H1 (cell line): Measurements from ENCODE around the gene KIN. TPM values are rescaled to one million over a fixed set of nuclear protein-coding genes. Genes with fewer than 3 reads are reported as not detected.

ENCODE experiments used
- ASH2L ChIP-seq: fragments of 200-600, 300-600 bp; sonication (generic); IDR thresholded peaks from one replicate; pipeline ENCODE4 v1.7.1; 2017; ENCODE audit warnings: low read length
- ATF2 ChIP-seq: IDR thresholded peaks from 2 replicates; pipeline ENCODE4 v1.6.1; 2012; ENCODE audit warnings: low read length, inconsistent platforms
- BCL11A ChIP-seq, 2 experiments: IDR thresholded peaks; one replicate each; pipeline ENCODE4 v1.6.1; 2011; ENCODE audit warnings: low read depth in 2 of 2, low read length in 2 of 2, mild to moderate bottlenecking in 2 of 2
- CTBP2 ChIP-seq: IDR thresholded peaks from 2 replicates; pipeline ENCODE4 v1.7.0; 2011; ENCODE audit warnings: borderline replicate concordance, mild to moderate bottlenecking, moderate library complexity, mixed read lengths, low read length; ENCODE audit not compliant: insufficient read depth, insufficient read length
- GABPA ChIP-seq: IDR thresholded peaks from 2 replicates; pipeline ENCODE4 v1.6.1; 2011; ENCODE audit warnings: mild to moderate bottlenecking, low read length, moderate library complexity, borderline replicate concordance; ENCODE audit not compliant: insufficient read depth
- KDM1A ChIP-seq: fragments of 200-600, 300-600 bp; sonication (generic); IDR thresholded peaks from 2 replicates; pipeline ENCODE4 v1.7.1; 2016; ENCODE audit warnings: mild to moderate bottlenecking, low read length, borderline replicate concordance
- MAFK ChIP-seq: IDR thresholded peaks from 2 replicates; pipeline ENCODE4 v1.6.1; 2012; ENCODE audit warnings: low read depth, mild to moderate bottlenecking, improper control_type of control experiment, low read length
- SP1 ChIP-seq: IDR thresholded peaks from 2 replicates; pipeline ENCODE4 v1.6.1; 2011; ENCODE audit warnings: low read depth, low read length
- SP2 ChIP-seq: IDR thresholded peaks from 2 replicates; pipeline ENCODE4 v1.6.1; 2012; ENCODE audit warnings: mild to moderate bottlenecking, low read length, inconsistent platforms
- TAF1 ChIP-seq: IDR thresholded peaks from 2 replicates; pipeline ENCODE4 v1.6.1; 2011; ENCODE audit warnings: mild to moderate bottlenecking, low read depth, low read length
- polyA plus RNA-seq, 7 experiments: library from polyadenylated mRNA; depleted of rRNA in 3 of 7; stranded (reverse) in 5 of 7; unstranded in 2 of 7; fragments of >200 nt in 5 of 7; fragments of 200-250 nt in 2 of 7; gene quantifications; 1 replicate in 5 of 7; 2 replicates in 1 of 7; 4 replicates in 1 of 7; pipeline versions ENCODE4 v1.2.1 to v1.2.3, GENCODE V29; 2011 to 2013; ENCODE audit warnings: missing spikeins in 2 of 7, mixed read lengths in 2 of 7
- total RNA-seq: library from RNA; stranded (reverse); fragmentation: NEBNext Ultra II Directional; extraction: Animal tissue kit (Norgen Biotek cat#: 25700); gene quantifications from 2 replicates; pipeline ENCODE4 v1.2.1, GENCODE V29; 2021
- TF ChIP-seq, protein P1 (sequence below): fragments of 300-600 bp; sonication (generic); IDR thresholded peaks from 2 replicates; pipeline ENCODE4 v1.7.1; 2012; ENCODE audit warnings: low read length, moderate library complexity, mild to moderate bottlenecking, inconsistent platforms; ENCODE audit not compliant: insufficient replicate concordance

The KIN gene
- total and polyA plus RNA-seq, 2 of the 8 experiments (the other 6 are each of a cell fraction or from before 2014, with no cell fraction given) = 3.7 to 16.5 TPM

DNA sequence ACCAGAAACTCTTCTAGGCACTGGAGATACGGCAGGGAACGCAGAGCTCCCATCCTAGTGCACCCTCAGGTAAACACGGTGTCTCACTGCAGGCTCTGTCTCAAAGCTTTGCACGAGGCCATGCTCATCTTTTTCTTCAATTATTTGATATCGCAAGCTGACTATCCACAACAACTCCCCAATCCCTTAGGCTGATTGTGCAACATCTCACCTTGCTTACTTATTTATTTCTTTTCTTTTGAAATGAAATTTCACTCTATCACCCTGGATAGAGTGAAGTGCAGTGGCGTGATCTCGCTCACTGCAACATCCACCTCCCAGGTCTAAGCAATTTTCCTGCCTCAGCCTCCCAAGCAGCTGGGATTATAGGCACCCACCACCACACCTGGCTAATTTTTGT is 72.3 kb downstream of the KIN start (continued):
- TF ChIP-seq, protein P1, sequence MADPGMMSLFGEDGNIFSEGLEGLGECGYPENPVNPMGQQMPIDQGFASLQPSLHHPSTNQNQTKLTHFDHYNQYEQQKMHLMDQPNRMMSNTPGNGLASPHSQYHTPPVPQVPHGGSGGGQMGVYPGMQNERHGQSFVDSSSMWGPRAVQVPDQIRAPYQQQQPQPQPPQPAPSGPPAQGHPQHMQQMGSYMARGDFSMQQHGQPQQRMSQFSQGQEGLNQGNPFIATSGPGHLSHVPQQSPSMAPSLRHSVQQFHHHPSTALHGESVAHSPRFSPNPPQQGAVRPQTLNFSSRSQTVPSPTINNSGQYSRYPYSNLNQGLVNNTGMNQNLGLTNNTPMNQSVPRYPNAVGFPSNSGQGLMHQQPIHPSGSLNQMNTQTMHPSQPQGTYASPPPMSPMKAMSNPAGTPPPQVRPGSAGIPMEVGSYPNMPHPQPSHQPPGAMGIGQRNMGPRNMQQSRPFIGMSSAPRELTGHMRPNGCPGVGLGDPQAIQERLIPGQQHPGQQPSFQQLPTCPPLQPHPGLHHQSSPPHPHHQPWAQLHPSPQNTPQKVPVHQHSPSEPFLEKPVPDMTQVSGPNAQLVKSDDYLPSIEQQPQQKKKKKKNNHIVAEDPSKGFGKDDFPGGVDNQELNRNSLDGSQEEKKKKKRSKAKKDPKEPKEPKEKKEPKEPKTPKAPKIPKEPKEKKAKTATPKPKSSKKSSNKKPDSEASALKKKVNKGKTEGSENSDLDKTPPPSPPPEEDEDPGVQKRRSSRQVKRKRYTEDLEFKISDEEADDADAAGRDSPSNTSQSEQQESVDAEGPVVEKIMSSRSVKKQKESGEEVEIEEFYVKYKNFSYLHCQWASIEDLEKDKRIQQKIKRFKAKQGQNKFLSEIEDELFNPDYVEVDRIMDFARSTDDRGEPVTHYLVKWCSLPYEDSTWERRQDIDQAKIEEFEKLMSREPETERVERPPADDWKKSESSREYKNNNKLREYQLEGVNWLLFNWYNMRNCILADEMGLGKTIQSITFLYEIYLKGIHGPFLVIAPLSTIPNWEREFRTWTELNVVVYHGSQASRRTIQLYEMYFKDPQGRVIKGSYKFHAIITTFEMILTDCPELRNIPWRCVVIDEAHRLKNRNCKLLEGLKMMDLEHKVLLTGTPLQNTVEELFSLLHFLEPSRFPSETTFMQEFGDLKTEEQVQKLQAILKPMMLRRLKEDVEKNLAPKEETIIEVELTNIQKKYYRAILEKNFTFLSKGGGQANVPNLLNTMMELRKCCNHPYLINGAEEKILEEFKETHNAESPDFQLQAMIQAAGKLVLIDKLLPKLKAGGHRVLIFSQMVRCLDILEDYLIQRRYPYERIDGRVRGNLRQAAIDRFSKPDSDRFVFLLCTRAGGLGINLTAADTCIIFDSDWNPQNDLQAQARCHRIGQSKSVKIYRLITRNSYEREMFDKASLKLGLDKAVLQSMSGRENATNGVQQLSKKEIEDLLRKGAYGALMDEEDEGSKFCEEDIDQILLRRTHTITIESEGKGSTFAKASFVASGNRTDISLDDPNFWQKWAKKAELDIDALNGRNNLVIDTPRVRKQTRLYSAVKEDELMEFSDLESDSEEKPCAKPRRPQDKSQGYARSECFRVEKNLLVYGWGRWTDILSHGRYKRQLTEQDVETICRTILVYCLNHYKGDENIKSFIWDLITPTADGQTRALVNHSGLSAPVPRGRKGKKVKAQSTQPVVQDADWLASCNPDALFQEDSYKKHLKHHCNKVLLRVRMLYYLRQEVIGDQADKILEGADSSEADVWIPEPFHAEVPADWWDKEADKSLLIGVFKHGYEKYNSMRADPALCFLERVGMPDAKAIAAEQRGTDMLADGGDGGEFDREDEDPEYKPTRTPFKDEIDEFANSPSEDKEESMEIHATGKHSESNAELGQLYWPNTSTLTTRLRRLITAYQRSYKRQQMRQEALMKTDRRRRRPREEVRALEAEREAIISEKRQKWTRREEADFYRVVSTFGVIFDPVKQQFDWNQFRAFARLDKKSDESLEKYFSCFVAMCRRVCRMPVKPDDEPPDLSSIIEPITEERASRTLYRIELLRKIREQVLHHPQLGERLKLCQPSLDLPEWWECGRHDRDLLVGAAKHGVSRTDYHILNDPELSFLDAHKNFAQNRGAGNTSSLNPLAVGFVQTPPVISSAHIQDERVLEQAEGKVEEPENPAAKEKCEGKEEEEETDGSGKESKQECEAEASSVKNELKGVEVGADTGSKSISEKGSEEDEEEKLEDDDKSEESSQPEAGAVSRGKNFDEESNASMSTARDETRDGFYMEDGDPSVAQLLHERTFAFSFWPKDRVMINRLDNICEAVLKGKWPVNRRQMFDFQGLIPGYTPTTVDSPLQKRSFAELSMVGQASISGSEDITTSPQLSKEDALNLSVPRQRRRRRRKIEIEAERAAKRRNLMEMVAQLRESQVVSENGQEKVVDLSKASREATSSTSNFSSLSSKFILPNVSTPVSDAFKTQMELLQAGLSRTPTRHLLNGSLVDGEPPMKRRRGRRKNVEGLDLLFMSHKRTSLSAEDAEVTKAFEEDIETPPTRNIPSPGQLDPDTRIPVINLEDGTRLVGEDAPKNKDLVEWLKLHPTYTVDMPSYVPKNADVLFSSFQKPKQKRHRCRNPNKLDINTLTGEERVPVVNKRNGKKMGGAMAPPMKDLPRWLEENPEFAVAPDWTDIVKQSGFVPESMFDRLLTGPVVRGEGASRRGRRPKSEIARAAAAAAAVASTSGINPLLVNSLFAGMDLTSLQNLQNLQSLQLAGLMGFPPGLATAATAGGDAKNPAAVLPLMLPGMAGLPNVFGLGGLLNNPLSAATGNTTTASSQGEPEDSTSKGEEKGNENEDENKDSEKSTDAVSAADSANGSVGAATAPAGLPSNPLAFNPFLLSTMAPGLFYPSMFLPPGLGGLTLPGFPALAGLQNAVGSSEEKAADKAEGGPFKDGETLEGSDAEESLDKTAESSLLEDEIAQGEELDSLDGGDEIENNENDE = no peak
- TF ChIP-seq SP2 (no peak), GABPA (no peak), BCL11A (IDR thresholded peaks at IDR 0.05; ENCODE audit: low read depth in 2 of 2, low read length in 2 of 2) (no peak), KDM1A (no peak), SP1 (no peak), CTBP2 (no peak), MAFK (no peak), ASH2L (no peak), TAF1 (no peak), ATF2 (no peak)
- TF ChIP-seq, all 59 proteins: peak for 0
